H1 (cell line): Measurements from ENCODE around the gene LRRC32. TPM values are rescaled to one million over a fixed set of nuclear protein-coding genes. Genes with fewer than 3 reads are reported as not detected.

Source experiments
- ATF2 ChIP-seq: IDR thresholded peaks from 2 replicates; pipeline ENCODE4 v1.6.1; 2012; ENCODE audit warnings: low read length, inconsistent platforms
- BACH1 ChIP-seq: IDR thresholded peaks from 2 replicates; pipeline ENCODE4 v1.6.1; 2012; ENCODE audit warnings: low read length, improper control_type of control experiment
- CREB1 ChIP-seq: IDR thresholded peaks from 2 replicates; pipeline ENCODE4 v1.6.1; 2012; ENCODE audit warnings: inconsistent platforms
- MAFK ChIP-seq: IDR thresholded peaks from 2 replicates; pipeline ENCODE4 v1.6.1; 2012; ENCODE audit warnings: low read depth, mild to moderate bottlenecking, improper control_type of control experiment, low read length
- SIN3A ChIP-seq, 2 experiments: IDR thresholded peaks in 1 of 2; conservative IDR thresholded peaks in 1 of 2; 2 replicates each; pipeline ENCODE4 v1.6.1; 2011 to 2012; ENCODE audit warnings: low read length in 2 of 2, improper control_type of control experiment in 1 of 2, low read depth in 1 of 2, mild to moderate bottlenecking in 1 of 2
- USF2 ChIP-seq: IDR thresholded peaks from 2 replicates; pipeline ENCODE4 v1.6.1; 2011; ENCODE audit warnings: low read length, improper control_type of control experiment
- polyA plus RNA-seq, 7 experiments: library from polyadenylated mRNA; depleted of rRNA in 3 of 7; stranded (reverse) in 5 of 7; unstranded in 2 of 7; fragments of >200 nt in 5 of 7; fragments of 200-250 nt in 2 of 7; gene quantifications; 1 replicate in 5 of 7; 2 replicates in 1 of 7; 4 replicates in 1 of 7; pipeline versions ENCODE4 v1.2.1 to v1.2.3, GENCODE V29; 2011 to 2013; ENCODE audit warnings: missing spikeins in 2 of 7, mixed read lengths in 2 of 7
- total RNA-seq: library from RNA; stranded (reverse); fragmentation: NEBNext Ultra II Directional; extraction: Animal tissue kit (Norgen Biotek cat#: 25700); gene quantifications from 2 replicates; pipeline ENCODE4 v1.2.1, GENCODE V29; 2021
- TF ChIP-seq, protein P1 (sequence below), 3 experiments: IDR thresholded peaks; 1 replicate in 2 of 3; 2 replicates in 1 of 3; pipeline versions ENCODE4 v1.5.1 to v1.6.1; 2011; ENCODE audit warnings: low read length in 3 of 3, mild to moderate bottlenecking in 3 of 3, inconsistent platforms in 2 of 3, low read depth in 1 of 3, moderate library complexity in 1 of 3; ENCODE audit not compliant: insufficient read depth in 1 of 3; ENCODE audit errors: control extremely low read depth in 1 of 3

The LRRC32 gene
- total and polyA plus RNA-seq, 2 of the 8 experiments (the other 6 are each of a cell fraction or from before 2014, with no cell fraction given), result 0.99 to 1.9 TPM

DNA sequence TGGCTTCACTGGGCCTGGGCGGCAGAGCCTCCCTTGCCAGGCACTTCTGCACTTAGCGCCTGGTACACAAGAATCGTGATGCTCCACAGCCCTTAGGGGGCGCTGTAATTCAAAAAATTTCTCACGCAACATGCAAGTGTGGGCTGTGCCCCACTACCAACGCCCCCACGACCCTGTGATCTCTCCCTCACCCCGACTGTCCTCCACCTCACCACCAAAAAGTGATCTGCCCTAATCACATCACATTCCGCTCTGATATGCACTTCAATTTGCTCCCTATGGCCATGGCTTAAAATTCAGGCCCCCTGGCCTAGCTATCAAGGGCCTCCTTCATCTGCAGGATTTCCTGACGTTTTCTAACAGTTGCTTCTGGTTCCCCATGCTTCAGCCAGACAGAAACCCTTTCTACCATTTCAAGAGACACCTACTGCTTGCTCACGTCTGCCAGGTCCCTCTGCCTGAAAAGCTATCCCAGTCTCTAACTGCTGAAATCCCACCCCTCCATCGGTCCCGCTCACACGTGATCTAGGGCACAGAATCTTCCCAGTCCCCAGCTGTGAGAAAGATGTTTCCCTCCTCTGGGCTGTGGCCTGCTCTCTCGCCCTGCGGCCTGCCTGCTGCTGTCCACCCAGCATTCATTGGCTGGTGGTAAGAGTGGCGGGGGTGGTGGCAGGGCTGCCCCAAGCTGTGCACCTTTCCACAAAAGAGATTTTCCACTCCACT lies 27.9 kb upstream of the LRRC32 start (continued):
- TF ChIP-seq ATF2, result no peak
- 0 out of 2 replicates have a peak, but pooled peaks have one; percentile 1 for TF ChIP-seq USF2
- no peak for TF ChIP-seq SIN3A (conservative IDR thresholded peaks at IDR 0.05 in 1 of 2, IDR thresholded peaks at IDR 0.05 in 1 of 2; ENCODE audit: low read depth in 1 of 2, low read length in 2 of 2)
- no peak for TF ChIP-seq MAFK
- TF ChIP-seq, protein P1, sequence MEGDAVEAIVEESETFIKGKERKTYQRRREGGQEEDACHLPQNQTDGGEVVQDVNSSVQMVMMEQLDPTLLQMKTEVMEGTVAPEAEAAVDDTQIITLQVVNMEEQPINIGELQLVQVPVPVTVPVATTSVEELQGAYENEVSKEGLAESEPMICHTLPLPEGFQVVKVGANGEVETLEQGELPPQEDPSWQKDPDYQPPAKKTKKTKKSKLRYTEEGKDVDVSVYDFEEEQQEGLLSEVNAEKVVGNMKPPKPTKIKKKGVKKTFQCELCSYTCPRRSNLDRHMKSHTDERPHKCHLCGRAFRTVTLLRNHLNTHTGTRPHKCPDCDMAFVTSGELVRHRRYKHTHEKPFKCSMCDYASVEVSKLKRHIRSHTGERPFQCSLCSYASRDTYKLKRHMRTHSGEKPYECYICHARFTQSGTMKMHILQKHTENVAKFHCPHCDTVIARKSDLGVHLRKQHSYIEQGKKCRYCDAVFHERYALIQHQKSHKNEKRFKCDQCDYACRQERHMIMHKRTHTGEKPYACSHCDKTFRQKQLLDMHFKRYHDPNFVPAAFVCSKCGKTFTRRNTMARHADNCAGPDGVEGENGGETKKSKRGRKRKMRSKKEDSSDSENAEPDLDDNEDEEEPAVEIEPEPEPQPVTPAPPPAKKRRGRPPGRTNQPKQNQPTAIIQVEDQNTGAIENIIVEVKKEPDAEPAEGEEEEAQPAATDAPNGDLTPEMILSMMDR (IDR thresholded peaks at IDR 0.05; ENCODE audit: control extremely low read depth in 1 of 3, insufficient read depth in 1 of 3, low read depth in 1 of 3, low read length in 3 of 3), result peak; percentile 67 to 84 (median 74)
- peak; percentile 39; the same call in 1 of the 2 replicates for TF ChIP-seq CREB1
- TF ChIP-seq BACH1, result peak; percentile 37; the same call in 1 of the 2 replicates
